ENCODE data around the gene MAD1L1.

DNA sequence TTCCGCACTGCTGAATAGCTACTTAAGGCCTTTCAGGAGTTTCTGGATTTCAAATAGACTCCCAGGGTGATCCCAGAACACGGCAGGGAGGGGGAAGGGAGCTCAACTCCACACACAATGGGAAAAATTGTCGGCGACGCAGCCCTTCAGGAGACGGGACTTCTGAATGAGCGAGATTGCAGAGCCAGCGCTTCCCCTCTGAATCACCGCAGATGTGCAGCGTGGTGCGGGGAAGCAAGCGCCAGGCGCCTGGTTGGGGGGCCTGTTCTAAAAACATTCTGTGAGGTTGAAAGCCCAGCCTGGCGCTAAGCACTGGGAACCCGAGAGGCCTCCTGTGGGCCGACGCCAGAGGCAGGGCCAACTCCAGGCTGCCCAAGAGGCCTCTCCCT lies 163.3 kb downstream of the MAD1L1 start:
- no peak for TF ChIP-seq EZH2 (IDR thresholded peaks at IDR 0.05; ENCODE audit: borderline replicate concordance, low read depth, low read length, poor library complexity, severe bottlenecking)
- TF ChIP-seq, protein P1, sequence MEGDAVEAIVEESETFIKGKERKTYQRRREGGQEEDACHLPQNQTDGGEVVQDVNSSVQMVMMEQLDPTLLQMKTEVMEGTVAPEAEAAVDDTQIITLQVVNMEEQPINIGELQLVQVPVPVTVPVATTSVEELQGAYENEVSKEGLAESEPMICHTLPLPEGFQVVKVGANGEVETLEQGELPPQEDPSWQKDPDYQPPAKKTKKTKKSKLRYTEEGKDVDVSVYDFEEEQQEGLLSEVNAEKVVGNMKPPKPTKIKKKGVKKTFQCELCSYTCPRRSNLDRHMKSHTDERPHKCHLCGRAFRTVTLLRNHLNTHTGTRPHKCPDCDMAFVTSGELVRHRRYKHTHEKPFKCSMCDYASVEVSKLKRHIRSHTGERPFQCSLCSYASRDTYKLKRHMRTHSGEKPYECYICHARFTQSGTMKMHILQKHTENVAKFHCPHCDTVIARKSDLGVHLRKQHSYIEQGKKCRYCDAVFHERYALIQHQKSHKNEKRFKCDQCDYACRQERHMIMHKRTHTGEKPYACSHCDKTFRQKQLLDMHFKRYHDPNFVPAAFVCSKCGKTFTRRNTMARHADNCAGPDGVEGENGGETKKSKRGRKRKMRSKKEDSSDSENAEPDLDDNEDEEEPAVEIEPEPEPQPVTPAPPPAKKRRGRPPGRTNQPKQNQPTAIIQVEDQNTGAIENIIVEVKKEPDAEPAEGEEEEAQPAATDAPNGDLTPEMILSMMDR (conservative IDR thresholded peaks at IDR 0.05; ENCODE audit: low read depth, low read length): no peak
